Posterior vena cava (tissue), 2 donors: ENCODE measurements around the gene CDY2B. TPM values are rescaled to one million over a fixed set of nuclear protein-coding genes. Genes with fewer than 3 reads are reported as not detected.
"Not testable (repeated sequence)": the region's sequence is repeated elsewhere in the genome, so short reads cannot be mapped to it uniquely, and the experiment has no call there.

Source experiments
- DNase-seq: peaks from one replicate; pipeline ENCODE4 v3.0.0-alpha.2; 2020; ENCODE audit warnings: low spot score
- intact Hi-C, 2 donors: fragments of 100-400 bp; cut with DNase I; formaldehyde crosslinking; loops; one replicate each; pipeline versions ENCODE4 v1.14.1 to v1.14.2; 2022 to 2023
- long read RNA-seq, 2 donors: library from polyadenylated mRNA; unstranded; transcript quantifications; one replicate each; pipeline ENCODE4 v2.0.0, GENCODE V29; 2020 to 2021
- total RNA-seq, 2 donors: library from RNA; stranded (reverse); fragmentation: NEBNext Ultra II Directional; extraction: Animal tissue kit (Norgen Biotek cat#: 25700); gene quantifications; one replicate each; pipeline ENCODE4 v1.2.1, GENCODE V29; 2021
- donor health status: DM: yes; HTN: yes; CAD: no.
- donor health status: DM: yes; HTN: yes; CAD: no.

CDY2B gene
- total RNA-seq: not detected
- long read RNA-seq, donor 1: 0 reads
- long read RNA-seq, donor 2: 0 reads

- intact Hi-C loops, DNase-seq: not testable (repeated sequence)
Observed at GRCh38 chrY:17880120-17880519, at the start of gene CDY2B. Gene CDY2B, minus strand, starts transcription at chrY:17880220. Its CDS starts 328 bp downstream, at chrY:17879892.

GRCh38 chrY:17908009-17908408, 28.0 kb upstream of the CDY2B start:
- intact Hi-C loops, DNase-seq: not testable (repeated sequence)

GRCh38 chrY:17907351-17907750, 27.3 kb upstream of the CDY2B start:
- intact Hi-C loops, DNase-seq: not testable (repeated sequence)

GRCh38 chrY:17881697-17882096, 1.7 kb upstream of the CDY2B start:
- intact Hi-C loops, DNase-seq: not testable (repeated sequence)

- intact Hi-C loops: not testable (repeated sequence)
Observed at GRCh38 chrY:17876767-17877166, 3.3 kb downstream of the CDY2B start.

GRCh38 chrY:17875401-17875800, 4.6 kb downstream of the CDY2B start:
- DNase-seq, intact Hi-C loops: not testable (repeated sequence)

More at GRCh38 chrY:17876767-17877166, 3.3 kb downstream of the CDY2B start:
- not testable (repeated sequence) for DNase-seq

GRCh38 chrY:17871194-17871903, 8.7 kb downstream of the CDY2B start:
- intact Hi-C loops, DNase-seq: not testable (repeated sequence)

- DNase-seq, intact Hi-C loops: not testable (repeated sequence)
Observed at GRCh38 chrY:17870737-17871136, 9.3 kb downstream of the CDY2B start.

- DNase-seq, intact Hi-C loops: not testable (repeated sequence)
Observed at GRCh38 chrY:17867850-17868249, 12.2 kb downstream of the CDY2B start.

GRCh38 chrY:17860634-17861033, 19.4 kb downstream of the CDY2B start:
- DNase-seq, intact Hi-C loops: not testable (repeated sequence)

GRCh38 chrY:17856963-17857848, 22.8 kb downstream of the CDY2B start:
- intact Hi-C loops, DNase-seq: not testable (repeated sequence)

- DNase-seq, intact Hi-C loops: not testable (repeated sequence)
Observed at GRCh38 chrY:17856508-17856907, 23.5 kb downstream of the CDY2B start.

- DNase-seq, intact Hi-C loops: not testable (repeated sequence)
Observed at GRCh38 chrY:17849131-17849530, 30.9 kb downstream of the CDY2B start.

- intact Hi-C loops: not testable (repeated sequence)
Observed at GRCh38 chrY:17832149-17832548, 47.9 kb downstream of the CDY2B start.

More at GRCh38 chrY:17832149-17832548, 47.9 kb downstream of the CDY2B start:
- DNase-seq: not testable (repeated sequence)

Other genes starting within 250 kb of the CDY2B start
- gene CDY2A, start 145.6 kb upstream of the CDY2B start, total RNA-seq: not detected